Motor neuron (in vitro differentiated cells): ENCODE data around the gene CRK. TPM values are rescaled to one million over a fixed set of nuclear protein-coding genes. Genes with fewer than 3 reads are reported as not detected.

Experiments used
- ATAC-seq, 8 experiments: fragments of 200-7000 bp; cut with Tn5 transposase; replicated peaks in 6 of 8; 2 replicates each; pipeline ENCODE4 v1.8.0; 2021; ENCODE audit warnings: mild to moderate bottlenecking in 8 of 8, moderate library complexity in 8 of 8
- H3K27ac ChIP-seq, 2 donors: fragments of 250-450 bp; sonication (Bioruptor Pico); 2 replicates each; pipeline ENCODE4 v1.9.0; 2021; ENCODE audit warnings: antibody characterized with exemption in 2 of 2, mild to moderate bottlenecking in 2 of 2, moderate library complexity in 1 of 2
- H3K4me1 ChIP-seq, 2 donors: fragments of 250-450 bp; sonication (Bioruptor Pico); replicated peaks in 1 of 2; 2 replicates each; pipeline ENCODE4 v1.6.1; 2021; ENCODE audit warnings: antibody characterized with exemption in 2 of 2, mild to moderate bottlenecking in 2 of 2, moderate library complexity in 1 of 2
- H3K4me3 ChIP-seq, 5 donors: fragments of 250-450 bp; sonication (Bioruptor Pico); 2 replicates each; pipeline ENCODE4 v1.9.0; 2021; ENCODE audit warnings: antibody characterized with exemption in 5 of 5, mild to moderate bottlenecking in 5 of 5, moderate library complexity in 4 of 5
- WGBS, 10 experiments: fragments of 450-650 bp; shearing (Covaris generic); methylation state at CpG; one replicate each; pipeline ENCODE4 v1.0.0; 2022; 5-methylcytosine and 5-hydroxymethylcytosine counted together
- in situ Hi-C, 9 experiments: fragments of 400-800 bp; cut with MboI; loops; one replicate each; pipeline ENCODE4 v1.15.0; 2021; ENCODE audit warnings: low sequenced_read_pairs in 9 of 9, low pct_unique_long_range_greater_than_20kb in 2 of 9; ENCODE audit not compliant: unreplicated experiment in 9 of 9
- total RNA-seq, 8 experiments: library from RNA; unstranded; fragments of 300-600 nt; gene quantifications; 2 replicates each; pipeline versions ENCODE4 v1.2.3 to v1.2.4, GENCODE V29; 2022

CRK gene
- total RNA-seq = 10 to 100 TPM; 25.2 to 62.4 (median 40.1) TPM

DNA sequence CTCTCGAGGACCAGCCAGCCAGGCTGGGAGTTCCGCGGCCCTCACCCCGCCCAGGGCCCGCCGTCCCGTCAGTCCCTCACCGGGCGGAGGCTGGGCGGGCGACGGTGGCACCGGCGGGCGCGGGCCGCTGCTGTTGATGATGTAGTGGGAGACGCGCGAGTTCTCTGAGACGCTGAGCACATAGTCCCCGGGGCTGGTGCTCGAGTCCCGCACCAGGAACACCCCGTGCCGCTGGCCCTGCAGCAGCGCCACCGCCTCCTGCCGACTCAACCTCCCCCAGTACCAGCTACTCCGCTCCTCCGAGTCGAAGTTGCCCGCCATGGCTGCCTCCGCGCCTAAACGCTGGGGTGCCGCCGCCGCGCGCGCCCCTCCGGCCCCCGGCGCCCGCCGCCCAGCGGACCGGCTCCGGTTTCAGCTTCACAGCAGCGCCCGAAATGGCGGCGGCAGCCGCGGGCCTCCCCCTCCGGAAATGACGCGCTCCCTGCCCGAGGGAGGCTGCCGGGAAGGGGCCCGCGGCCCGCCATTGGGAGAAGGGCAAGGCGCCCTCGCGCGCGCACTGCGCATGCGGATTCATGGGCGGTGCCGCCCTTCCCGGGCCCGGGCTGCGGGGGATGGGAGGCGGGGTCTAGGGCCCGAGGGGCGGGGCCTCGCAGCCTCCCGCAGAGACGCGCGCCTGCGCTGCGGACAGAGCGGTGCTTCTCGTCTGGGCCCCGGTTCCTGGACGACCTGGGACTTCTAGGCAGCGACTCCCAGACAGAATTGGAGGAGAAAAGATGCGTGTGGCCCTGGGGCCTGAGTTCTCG is at the start of gene CRK:
Gene CRK, minus strand, starts transcription at position 436 of the 803 bp plus-strand sequence. Its CDS starts 115 bp downstream, at position 321.
- Histone ChIP-seq H3K4me3 (peak within 1 kb of the TSS; percentile 75 to 98 (median 94)), H3K27ac (peak within 1 kb of the TSS; percentile 89), H3K4me1 (peaks cover 8 to 9% of the 10 kb centered on the region in 2 donors)
- 20% methylated on average over 1 of the region's 93 CpGs; no CpG with 5 or more reads in 9 of the 10 experiments for WGBS, 10 experiments
- peak; percentile 78 to 98 (median 94) for ATAC-seq
- in situ Hi-C loops = no loop called here

DNA sequence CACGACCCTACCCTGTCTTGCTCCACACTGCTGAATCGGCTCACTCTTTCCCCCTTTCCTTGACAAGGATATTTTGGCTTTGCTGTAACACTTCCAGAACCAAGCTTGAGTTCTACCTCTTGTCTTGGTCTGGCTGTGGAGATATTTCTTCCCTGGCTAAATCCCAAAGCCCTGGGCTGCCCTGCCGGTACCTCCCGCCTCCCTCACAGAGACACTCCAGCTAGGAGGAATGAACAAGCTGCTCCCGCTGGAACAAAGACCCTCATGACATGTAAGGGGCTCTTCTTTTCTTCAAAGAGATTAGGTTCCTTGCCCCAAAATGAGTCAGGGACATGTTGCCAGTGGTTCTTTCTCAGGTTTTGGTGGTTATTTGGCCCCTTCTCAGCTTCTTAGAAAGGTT is 49.6 kb upstream of the CRK start:
- 40 to 93% (median 75%) methylated on average over 1 to 4 of the region's 5 CpGs; no CpG with 5 or more reads in 1 of the 10 experiments for WGBS, 10 experiments

GRCh38 chr17:1504866-1505265 is 48.8 kb upstream of the CRK start:
- Histone ChIP-seq H3K4me1 (no peaks in the 10 kb centered on the region), H3K27ac (no peak overlapping the region), H3K4me3 (no peak overlapping the region)
- no peak for ATAC-seq
- in situ Hi-C loops = loop anchor here in 5 of 9 experiments (25.0 kb wide), 1 partner anchor 243 kb away; the partner anchor contains the start of gene BHLHA9 (in 5 of the 5)
- WGBS, 10 experiments = 79 to 100% (median 85%) methylated on average over 1 to 3 of the region's 3 CpGs; no CpG with 5 or more reads in 7 of the 10 experiments

More for the DNA sequence above, 49.6 kb upstream of the CRK start:
- H3K4me3 ChIP-seq = no peak overlapping the region
- H3K27ac ChIP-seq = no peak overlapping the region
- in situ Hi-C loops = loop anchor here in 5 of 9 experiments (25.0 kb wide), 1 partner anchor 243 kb away; the partner anchor contains the start of gene BHLHA9 (in 5 of the 5)
- H3K4me1 ChIP-seq = no peaks in the 10 kb centered on the region
- ATAC-seq = no peak

- WGBS, 10 experiments = 30 to 100% (median 75%) methylated on average over 1 to 7 of the region's 10 CpGs; no CpG with 5 or more reads in 2 of the 10 experiments
These were observed 47.7 kb upstream of the CRK start for GRCh38 chr17:1503699-1504098.

DNA sequence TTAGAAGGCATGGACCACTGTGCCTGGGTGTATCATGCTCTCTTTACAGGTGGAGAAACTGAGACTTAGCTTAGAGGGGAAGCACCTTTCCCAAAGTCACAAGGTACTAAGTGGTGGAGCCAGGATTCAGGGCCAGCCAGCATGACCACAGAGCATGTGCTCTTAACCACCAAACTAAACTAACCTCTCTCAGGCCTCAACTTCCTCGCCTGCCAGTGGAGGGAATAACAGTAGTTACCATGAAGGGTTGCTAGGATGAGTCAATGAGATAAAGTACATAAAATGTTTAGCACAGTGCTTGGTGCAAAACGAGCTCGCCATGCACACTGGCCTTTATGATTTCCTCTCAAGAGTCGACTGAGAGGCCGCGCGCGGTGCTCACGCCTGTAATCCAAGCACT is 42.8 kb upstream of the CRK start:
- Histone ChIP-seq H3K4me1 (no peaks in the 10 kb centered on the region), H3K27ac (no peak overlapping the region), H3K4me3 (no peak overlapping the region)
- ATAC-seq = peak in 2 of 8 experiments; percentile 2 to 14
- WGBS, 10 experiments = 75 to 94% (median 82%) methylated on average over 4 to 9 of the region's 9 CpGs; no CpG with 5 or more reads in 4 of the 10 experiments
- in situ Hi-C loops = no loop called here

More at GRCh38 chr17:1503699-1504098, 47.7 kb upstream of the CRK start:
- H3K4me3 ChIP-seq = no peak overlapping the region
- H3K27ac ChIP-seq = no peak overlapping the region
- H3K4me1 ChIP-seq = no peaks in the 10 kb centered on the region
- no peak for ATAC-seq
- in situ Hi-C loops = loop anchor here in 5 of 9 experiments (25.0 kb wide), 1 partner anchor 241 kb away; the partner anchor contains the start of gene BHLHA9 (in 5 of the 5)

DNA sequence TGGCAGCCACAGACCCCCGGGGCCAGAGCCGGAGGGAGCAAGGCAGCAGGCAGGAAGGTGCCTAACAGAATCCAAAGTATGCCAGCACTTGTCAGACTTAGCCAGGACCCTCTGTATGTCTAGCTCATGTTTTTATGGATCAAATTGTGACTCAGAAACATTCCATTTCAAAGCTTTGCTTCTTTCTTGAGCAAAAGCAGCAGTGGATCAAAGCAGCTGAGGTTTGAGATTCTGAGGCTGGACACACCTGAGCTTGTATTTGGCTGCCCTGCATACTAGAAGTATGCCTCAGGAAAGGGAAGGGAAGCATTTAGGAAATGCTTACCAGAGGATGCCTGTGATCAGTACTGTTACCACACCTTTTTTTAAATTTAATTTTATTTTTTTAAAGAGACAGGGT is 42.2 kb upstream of the CRK start:
- in situ Hi-C loops = no loop called here
- Histone ChIP-seq H3K27ac (no peak overlapping the region), H3K4me3 (no peak overlapping the region), H3K4me1 (peaks cover 0 to 3% of the 10 kb centered on the region in 2 donors)
- ATAC-seq = no peak
- 80 to 100% (median 97%) methylated on average over 1 to 2 of the region's 2 CpGs; no CpG with 5 or more reads in 6 of the 10 experiments for WGBS, 10 experiments

DNA sequence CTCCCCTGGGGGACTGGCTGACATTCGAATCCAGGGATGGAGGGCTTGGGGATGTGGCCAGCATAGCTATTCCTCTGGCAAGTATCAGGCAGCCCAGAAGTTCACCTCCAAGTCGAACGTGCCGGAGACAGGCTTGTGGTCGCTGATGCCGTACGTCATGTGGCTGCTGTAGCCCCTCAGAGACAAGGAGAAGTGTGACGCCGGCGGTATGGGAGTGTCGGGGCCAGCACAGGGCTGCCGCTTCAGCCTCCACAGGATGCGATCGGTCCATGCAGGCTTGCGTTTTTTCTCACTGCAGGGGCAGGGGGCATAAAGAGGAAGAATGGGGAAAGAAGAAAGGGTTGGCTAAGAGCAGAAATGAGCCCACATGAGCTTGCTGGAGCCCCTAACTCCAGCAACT is 41.8 kb upstream of the CRK start:
- H3K27ac ChIP-seq = no peak overlapping the region
- ATAC-seq = no peak
- WGBS, 10 experiments = 62 to 100% (median 69%) methylated on average over 3 to 8 of the region's 15 CpGs; no CpG with 5 or more reads in 7 of the 10 experiments
- in situ Hi-C loops = no loop called here
- H3K4me1 ChIP-seq = peaks cover 0 to 3% of the 10 kb centered on the region in 2 donors
- no peak overlapping the region for H3K4me3 ChIP-seq

GRCh38 chr17:1496869-1497268 is 40.8 kb upstream of the CRK start:
- WGBS, 10 experiments = 86 to 89% methylated on average over 5 to 11 of the region's 14 CpGs; no CpG with 5 or more reads in 8 of the 10 experiments
- no peak overlapping the region for H3K27ac ChIP-seq
- in situ Hi-C loops = no loop called here

GRCh38 chr17:1495265-1495989 is 39.4 kb upstream of the CRK start:
- no peak overlapping the region for H3K4me3 ChIP-seq
- WGBS, 10 experiments = 0 to 100% (median 90%) methylated on average over 1 to 8 of the region's 14 CpGs; no CpG with 5 or more reads in 3 of the 10 experiments
- peaks cover 4 to 9% of the 10 kb centered on the region in 2 donors for H3K4me1 ChIP-seq
- in situ Hi-C loops = no loop called here
- ATAC-seq = peak in 1 of 8 experiments; percentile 36
- H3K27ac ChIP-seq = no peak overlapping the region

More at GRCh38 chr17:1496869-1497268, 40.8 kb upstream of the CRK start:
- Histone ChIP-seq H3K4me3 (no peak overlapping the region), H3K4me1 (peaks cover 1 to 4% of the 10 kb centered on the region in 2 donors)
- ATAC-seq = no peak

DNA sequence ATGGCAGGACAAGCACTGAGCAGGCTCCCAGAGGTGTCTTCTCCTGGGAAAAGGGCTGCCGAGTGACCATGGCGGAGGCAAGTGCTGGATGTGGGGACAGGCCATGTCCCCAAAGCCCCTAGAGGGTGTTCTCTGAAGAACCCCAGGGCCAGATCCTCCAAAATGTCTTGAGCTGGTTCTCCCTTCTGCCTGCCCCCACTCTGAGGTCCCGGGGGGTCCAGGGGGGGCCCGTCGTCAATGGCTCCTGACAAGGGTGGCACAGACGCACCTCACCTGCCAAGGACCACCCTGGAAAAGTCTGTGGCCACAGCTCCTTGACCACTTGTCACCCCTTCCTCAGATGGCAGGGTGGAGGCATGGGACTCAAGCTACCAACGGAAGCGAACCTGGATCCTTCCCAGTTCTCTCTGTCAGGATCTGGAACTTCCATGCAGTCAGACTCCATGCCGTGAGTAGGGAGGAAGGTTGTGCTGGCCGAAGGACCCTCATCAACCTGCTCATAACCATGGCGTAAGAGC is 38.8 kb upstream of the CRK start:
- no peak for ATAC-seq
- Histone ChIP-seq H3K4me3 (no peak overlapping the region), H3K27ac (no peak overlapping the region), H3K4me1 (peaks cover 6 to 11% of the 10 kb centered on the region in 2 donors)
- in situ Hi-C loops = no loop called here
- 78 to 80% methylated on average over 1 to 3 of the region's 11 CpGs; no CpG with 5 or more reads in 8 of the 10 experiments for WGBS, 10 experiments

GRCh38 chr17:1494203-1494602 is 38.2 kb upstream of the CRK start:
- H3K4me1 ChIP-seq = peaks cover 6 to 11% of the 10 kb centered on the region in 2 donors
- no peak for ATAC-seq
- WGBS, 10 experiments = 40 to 100% (median 88%) methylated on average over 1 to 5 of the region's 7 CpGs; no CpG with 5 or more reads in 4 of the 10 experiments
- H3K27ac ChIP-seq = no peak overlapping the region
- H3K4me3 ChIP-seq = no peak overlapping the region
- in situ Hi-C loops = no loop called here

DNA sequence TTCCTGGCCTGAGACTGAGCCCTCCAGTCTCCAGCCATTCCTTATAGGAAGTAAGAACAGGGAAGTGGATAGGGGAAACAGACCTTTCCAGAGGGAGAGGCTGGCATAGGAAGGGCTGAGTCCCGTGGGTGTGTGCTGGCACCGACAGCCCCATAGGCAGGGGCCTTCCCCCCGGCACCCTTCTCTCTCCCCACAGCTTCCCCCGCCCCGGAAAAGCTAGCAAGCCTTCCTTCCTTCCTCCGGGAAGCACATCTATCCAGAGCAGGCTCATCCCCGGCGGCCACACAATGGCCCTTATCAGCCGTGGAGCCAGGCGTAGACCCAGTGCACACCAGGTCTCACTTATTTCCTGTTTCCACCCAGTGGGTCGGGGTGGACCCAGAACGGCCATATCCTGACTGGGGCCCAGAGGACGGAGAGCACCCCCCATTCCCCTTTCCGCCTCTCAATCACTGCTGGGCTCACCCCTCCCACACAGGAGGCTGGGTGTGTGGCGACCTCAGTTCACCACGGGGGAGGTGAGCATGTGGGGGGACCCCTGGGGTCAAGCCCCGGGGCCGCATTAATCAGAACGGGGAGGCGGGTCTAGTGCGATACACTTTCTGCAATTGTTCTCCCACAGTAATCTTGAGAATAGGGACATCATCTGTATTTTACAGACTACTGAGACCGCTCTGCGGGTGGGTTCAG is 37.4 kb upstream of the CRK start:
- in situ Hi-C loops = no loop called here
- WGBS, 10 experiments = 67 to 83% methylated on average over 3 to 4 of the region's 23 CpGs; no CpG with 5 or more reads in 8 of the 10 experiments
- peaks cover 9 to 11% of the 10 kb centered on the region in 2 donors for H3K4me1 ChIP-seq
- no peak overlapping the region for H3K4me3 ChIP-seq
- H3K27ac ChIP-seq = no peak overlapping the region
- no peak for ATAC-seq
